Mesenchymal stem cell (in vitro differentiated cells and primary cell): ENCODE results near the gene MAGEA8.
"Not testable (repeated sequence)": the region's sequence is repeated elsewhere in the genome, so short reads cannot be mapped to it uniquely, and the experiment has no call there.

Experiments
- DNase-seq: peaks from one replicate; pipeline ENCODE4 v3.0.0-alpha.2; 2013
- H2AFZ ChIP-seq: one replicate; pipeline ENCODE4 v1.6.1; 2013; ENCODE audit warnings: low read depth, mild to moderate bottlenecking, control low read depth, inconsistent platforms, low read length, moderate library complexity
- H2AK5ac ChIP-seq: 2 replicates; pipeline ENCODE4 v1.6.1; 2013; ENCODE audit warnings: low read length, moderate library complexity, mild to moderate bottlenecking, inconsistent platforms; ENCODE audit not compliant: severe bottlenecking
- H2BK120ac ChIP-seq: one replicate; pipeline ENCODE4 v1.6.1; 2013; ENCODE audit warnings: low read depth, mild to moderate bottlenecking, inconsistent platforms, low read length, moderate library complexity
- H2BK12ac ChIP-seq, 2 experiments: one replicate each; pipeline ENCODE4 v1.6.1; 2013; ENCODE audit warnings: inconsistent platforms in 2 of 2, low read length in 2 of 2, mild to moderate bottlenecking in 2 of 2, moderate library complexity in 2 of 2, control low read depth in 1 of 2
- H2BK15ac ChIP-seq: one replicate; pipeline ENCODE4 v1.6.1; 2013; ENCODE audit warnings: mild to moderate bottlenecking, low read depth, inconsistent platforms; ENCODE audit not compliant: poor library complexity, severe bottlenecking
- H2BK5ac ChIP-seq: 2 replicates; pipeline ENCODE4 v1.6.1; 2013; ENCODE audit warnings: low read depth, mild to moderate bottlenecking, low read length, control low read depth, inconsistent platforms; ENCODE audit not compliant: poor library complexity, severe bottlenecking
- H3K14ac ChIP-seq, 2 experiments: one replicate each; pipeline ENCODE4 v1.6.1; 2013; ENCODE audit warnings: inconsistent platforms in 2 of 2, low read length in 2 of 2, control low read depth in 1 of 2, mild to moderate bottlenecking in 1 of 2, moderate library complexity in 1 of 2
- H3K18ac ChIP-seq, 2 experiments: one replicate each; pipeline ENCODE4 v1.6.1; 2013; ENCODE audit warnings: inconsistent platforms in 2 of 2, low read length in 2 of 2, control low read depth in 1 of 2, low read depth in 1 of 2, mild to moderate bottlenecking in 1 of 2
- H3K23ac ChIP-seq, 2 experiments: one replicate each; pipeline ENCODE4 v1.6.1; 2013; ENCODE audit warnings: inconsistent platforms in 2 of 2, low read length in 2 of 2, mild to moderate bottlenecking in 2 of 2, moderate library complexity in 2 of 2, control low read depth in 1 of 2
- H3K27ac ChIP-seq: 2 replicates; pipeline ENCODE4 v1.5.1; 2013; ENCODE audit warnings: mild to moderate bottlenecking, moderate library complexity, low read length, control low read depth, inconsistent platforms; ENCODE audit not compliant: poor library complexity, severe bottlenecking
- H3K27me3 ChIP-seq, 2 experiments: 2 replicates each; pipeline versions ENCODE4 v1.6.1 to v1.7.0; 2013; ENCODE audit warnings: low read length in 2 of 2, mild to moderate bottlenecking in 2 of 2, moderate library complexity in 2 of 2, control low read depth in 1 of 2, inconsistent platforms in 1 of 2; ENCODE audit not compliant: control insufficient read depth in 1 of 2, insufficient read depth in 1 of 2
- H3K36me3 ChIP-seq, 2 experiments: 2 replicates each; pipeline versions ENCODE4 v1.6.1 to v1.7.0; 2013; ENCODE audit warnings: low read length in 2 of 2, control low read depth in 1 of 2, inconsistent platforms in 1 of 2, low read depth in 1 of 2, mild to moderate bottlenecking in 1 of 2; ENCODE audit not compliant: insufficient read depth in 2 of 2, control insufficient read depth in 1 of 2
- H3K4ac ChIP-seq, 2 experiments: one replicate each; pipeline ENCODE4 v1.6.1; 2013; ENCODE audit warnings: inconsistent platforms in 2 of 2, low read length in 2 of 2, mild to moderate bottlenecking in 2 of 2, moderate library complexity in 2 of 2, control low read depth in 1 of 2, low read depth in 1 of 2
- H3K4me1 ChIP-seq: 2 replicates; pipeline ENCODE4 v1.6.1; 2013; ENCODE audit warnings: low read depth, low read length, control low read depth; ENCODE audit not compliant: control insufficient read depth, insufficient read depth
- H3K4me2 ChIP-seq: 2 replicates; pipeline ENCODE4 v1.6.1; 2013; ENCODE audit warnings: low read length, mild to moderate bottlenecking, inconsistent platforms; ENCODE audit not compliant: poor library complexity, severe bottlenecking
- H3K4me3 ChIP-seq, 2 experiments: 2 replicates each; pipeline versions ENCODE4 v1.5.1 to v1.7.0; 2013; ENCODE audit warnings: low read length in 2 of 2, mild to moderate bottlenecking in 2 of 2, control low read depth in 1 of 2, low read depth in 1 of 2; ENCODE audit not compliant: insufficient read depth in 1 of 2
- H3K79me1 ChIP-seq: replicated peaks from 2 replicates; pipeline ENCODE4 v1.6.1; 2013; ENCODE audit warnings: mild to moderate bottlenecking, control low read depth, low read length, inconsistent platforms; ENCODE audit not compliant: poor library complexity, severe bottlenecking
- H3K9ac ChIP-seq: 2 replicates; pipeline ENCODE4 v1.7.0; 2013; ENCODE audit warnings: mild to moderate bottlenecking, low read length, moderate library complexity
- H3K9me3 ChIP-seq: 2 replicates; pipeline ENCODE4 v1.7.0; 2013; ENCODE audit warnings: mild to moderate bottlenecking, low read length; ENCODE audit not compliant: control insufficient read depth
- H4K8ac ChIP-seq: one replicate; pipeline ENCODE4 v1.6.1; 2013; ENCODE audit warnings: inconsistent platforms, mild to moderate bottlenecking, low read length, moderate library complexity
- H4K91ac ChIP-seq: one replicate; pipeline ENCODE4 v1.6.1; 2013; ENCODE audit warnings: mild to moderate bottlenecking, low read length, inconsistent platforms
- WGBS: methylation state at CpG from one replicate; pipeline ENCODE4 v1.1.7; 2013; ENCODE audit warnings: mixed read lengths; 5-methylcytosine and 5-hydroxymethylcytosine counted together

Gene MAGEA8

GRCh38 chrX:149877636-149878035 is 3.3 kb upstream of the MAGEA8 start:
- H3K4me2 ChIP-seq: no peak overlapping the region
- no peak overlapping the region for H2BK120ac ChIP-seq
- H3K27me3 ChIP-seq: no peaks in the 10 kb centered on the region
- no peak overlapping the region for H2BK5ac ChIP-seq
- H3K18ac ChIP-seq: no peak overlapping the region
- H3K27ac ChIP-seq: no peak overlapping the region
- no peak overlapping the region for H2BK12ac ChIP-seq
- DNase-seq: peak; percentile 1
- no peak overlapping the region for H3K4ac ChIP-seq
- no peak overlapping the region for H3K9ac ChIP-seq
- H3K4me3 ChIP-seq: no peak overlapping the region
- 70% methylated on average over 3 of the region's 4 CpGs for WGBS
- H4K8ac ChIP-seq: no peak overlapping the region
- no peak overlapping the region for H2AFZ ChIP-seq
- no peak overlapping the region for H4K91ac ChIP-seq
- no peaks in the 10 kb centered on the region for H3K9me3 ChIP-seq
- H3K79me1 ChIP-seq: no peaks in the 10 kb centered on the region
- no peaks in the 10 kb centered on the region for H3K36me3 ChIP-seq
- no peak overlapping the region for H3K23ac ChIP-seq
- H3K4me1 ChIP-seq: no peaks in the 10 kb centered on the region
- no peak overlapping the region for H2BK15ac ChIP-seq
- H2AK5ac ChIP-seq: no peak overlapping the region
- no peak overlapping the region for H3K14ac ChIP-seq

GRCh38 chrX:149890828-149891227 is 9.8 kb downstream of the MAGEA8 start:
- not testable (repeated sequence) for H2BK5ac ChIP-seq, H2BK120ac ChIP-seq, H3K4me3 ChIP-seq, H3K4me1 ChIP-seq, H3K14ac ChIP-seq, H3K27me3 ChIP-seq, H4K8ac ChIP-seq, H3K4ac ChIP-seq, H4K91ac ChIP-seq, H2AK5ac ChIP-seq, H3K36me3 ChIP-seq, H2AFZ ChIP-seq, H3K18ac ChIP-seq, H3K23ac ChIP-seq, DNase-seq, H3K27ac ChIP-seq, H3K79me1 ChIP-seq, H3K9me3 ChIP-seq, H3K9ac ChIP-seq, H3K4me2 ChIP-seq, H2BK15ac ChIP-seq, H2BK12ac ChIP-seq
- no CpG with 5 or more reads among the region's 2 CpGs for WGBS

DNA sequence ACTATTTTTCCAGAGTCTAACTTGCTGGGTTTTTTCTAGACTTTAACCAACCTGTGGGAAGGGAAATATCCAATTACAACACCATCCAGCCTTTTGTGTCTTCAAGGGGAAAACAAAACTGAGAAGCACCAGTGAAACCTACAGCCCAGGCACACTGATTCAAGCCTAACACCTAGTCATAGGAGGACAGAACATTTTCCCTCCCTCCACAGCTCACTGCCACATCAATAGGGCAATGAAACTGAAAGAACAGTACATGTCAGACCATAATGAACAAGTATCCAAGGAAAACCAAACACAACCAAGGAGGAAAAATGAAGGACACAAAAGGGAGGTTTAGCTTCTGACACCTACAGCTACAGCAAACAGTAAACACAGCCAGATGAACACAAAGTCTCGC is 17.6 kb downstream of the MAGEA8 start:
- Histone ChIP-seq H3K79me1 (no peaks in the 10 kb centered on the region), H3K27ac (no peak overlapping the region)
- no CpG with 5 or more reads among the region's 1 CpG for WGBS

GRCh38 chrX:149903889-149904748 is 23.1 kb downstream of the MAGEA8 start:
- peak overlapping the region; percentile 34 for H3K9ac ChIP-seq
- H2BK5ac ChIP-seq: no peak overlapping the region
- H3K9me3 ChIP-seq: peaks cover 4% of the 10 kb centered on the region
- WGBS: 64% methylated on average over 3 of the region's 6 CpGs
- H2AFZ ChIP-seq: no peak overlapping the region
- H3K18ac ChIP-seq: no peak overlapping the region
- H4K8ac ChIP-seq: no peak overlapping the region
- H3K14ac ChIP-seq: no peak overlapping the region
- H3K4me2 ChIP-seq: peak overlapping the region; percentile 45
- no peak overlapping the region for H2BK15ac ChIP-seq
- no peak overlapping the region for H2BK12ac ChIP-seq
- peak overlapping the region in 1 of 2 experiments; percentile 37 for H3K4me3 ChIP-seq
- H3K4me1 ChIP-seq: no peaks in the 10 kb centered on the region
- no peak overlapping the region for H4K91ac ChIP-seq
- peak; percentile 28 for DNase-seq
- no peak overlapping the region for H3K23ac ChIP-seq
- H3K36me3 ChIP-seq: no peaks in the 10 kb centered on the region
- H2BK120ac ChIP-seq: no peak overlapping the region
- H3K4ac ChIP-seq: no peak overlapping the region
- no peak overlapping the region for H2AK5ac ChIP-seq
- peaks cover 0 to 7% of the 10 kb centered on the region in 2 experiments for H3K27me3 ChIP-seq
- H3K79me1 ChIP-seq: no peaks in the 10 kb centered on the region
- no peak overlapping the region for H3K27ac ChIP-seq

More for the DNA sequence above, 17.6 kb downstream of the MAGEA8 start:
- no peak overlapping the region for H3K14ac ChIP-seq
- no peak overlapping the region for H3K23ac ChIP-seq
- H2BK5ac ChIP-seq: no peak overlapping the region
- no peak overlapping the region for H4K8ac ChIP-seq
- no peak overlapping the region for H2AFZ ChIP-seq
- no peak for DNase-seq
- H3K4me1 ChIP-seq: no peaks in the 10 kb centered on the region
- H3K4me2 ChIP-seq: no peak overlapping the region
- H3K4me3 ChIP-seq: no peak overlapping the region
- no peak overlapping the region for H3K9ac ChIP-seq
- no peak overlapping the region for H3K18ac ChIP-seq
- no peak overlapping the region for H2BK12ac ChIP-seq
- peaks cover 0 to 7% of the 10 kb centered on the region in 2 experiments for H3K27me3 ChIP-seq
- no peak overlapping the region for H3K4ac ChIP-seq
- H4K91ac ChIP-seq: no peak overlapping the region
- H2BK120ac ChIP-seq: no peak overlapping the region
- H3K36me3 ChIP-seq: no peaks in the 10 kb centered on the region
- no peak overlapping the region for H2AK5ac ChIP-seq
- peaks cover 12% of the 10 kb centered on the region for H3K9me3 ChIP-seq
- no peak overlapping the region for H2BK15ac ChIP-seq
